C4-2B (cell line): ENCODE results near the gene C16orf87.

Source experiments
- CTCF ChIP-seq: fragments of 450-650 bp; conservative IDR thresholded peaks from 2 replicates; pipeline ENCODE4 v1.5.1; 2017; ENCODE audit warnings: mild to moderate bottlenecking
- ZFX ChIP-seq: fragments of 450-650 bp; IDR thresholded peaks from 2 replicates; pipeline ENCODE4 v1.6.1; 2017

- TF ChIP-seq CTCF = no peak
- TF ChIP-seq ZFX = no peak
Measured at GRCh38 chr16:46790599-46791270, 40.2 kb downstream of the C16orf87 start.
